Measurements from ENCODE around the gene TBC1D7.

DNA sequence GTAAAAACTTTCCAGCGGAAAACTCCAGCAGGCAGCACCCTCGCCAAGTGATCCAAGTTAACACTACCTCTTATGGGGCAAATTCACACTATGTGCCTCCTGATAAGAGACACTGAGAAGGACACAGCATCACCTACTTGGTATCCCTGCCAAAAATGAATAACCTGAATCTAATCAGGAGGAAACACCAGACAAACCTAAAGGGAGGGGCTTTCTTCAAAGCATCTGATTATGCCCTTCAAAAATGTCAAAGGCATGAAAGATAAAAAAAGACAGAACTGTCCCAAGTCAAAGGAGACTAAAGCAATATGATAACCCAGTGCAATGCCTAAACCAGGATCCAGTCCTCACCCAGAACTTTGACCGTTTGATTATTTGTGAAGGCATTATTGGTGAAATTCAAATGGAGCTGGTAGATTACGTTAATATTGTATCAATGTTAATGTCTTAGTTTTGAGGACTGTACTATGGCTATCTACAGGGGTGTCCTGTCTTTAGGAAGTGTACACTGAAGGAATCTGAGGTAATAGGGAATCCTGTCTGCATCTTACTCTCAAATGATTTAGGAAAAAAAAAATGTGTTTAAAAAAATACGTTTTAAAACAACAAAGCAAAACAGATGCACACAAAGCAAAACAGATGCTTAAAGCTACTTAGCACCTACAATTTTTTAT, 8.3 kb downstream of the TBC1D7 start:
- TF ChIP-seq EZH2phosphoT487 (IDR thresholded peaks at IDR 0.05; ENCODE audit: borderline replicate concordance, low read length) (no peak), EZH2 (IDR thresholded peaks at IDR 0.05; ENCODE audit: low read length, unreplicated experiment) (no peak)
- TF ChIP-seq, protein P1, sequence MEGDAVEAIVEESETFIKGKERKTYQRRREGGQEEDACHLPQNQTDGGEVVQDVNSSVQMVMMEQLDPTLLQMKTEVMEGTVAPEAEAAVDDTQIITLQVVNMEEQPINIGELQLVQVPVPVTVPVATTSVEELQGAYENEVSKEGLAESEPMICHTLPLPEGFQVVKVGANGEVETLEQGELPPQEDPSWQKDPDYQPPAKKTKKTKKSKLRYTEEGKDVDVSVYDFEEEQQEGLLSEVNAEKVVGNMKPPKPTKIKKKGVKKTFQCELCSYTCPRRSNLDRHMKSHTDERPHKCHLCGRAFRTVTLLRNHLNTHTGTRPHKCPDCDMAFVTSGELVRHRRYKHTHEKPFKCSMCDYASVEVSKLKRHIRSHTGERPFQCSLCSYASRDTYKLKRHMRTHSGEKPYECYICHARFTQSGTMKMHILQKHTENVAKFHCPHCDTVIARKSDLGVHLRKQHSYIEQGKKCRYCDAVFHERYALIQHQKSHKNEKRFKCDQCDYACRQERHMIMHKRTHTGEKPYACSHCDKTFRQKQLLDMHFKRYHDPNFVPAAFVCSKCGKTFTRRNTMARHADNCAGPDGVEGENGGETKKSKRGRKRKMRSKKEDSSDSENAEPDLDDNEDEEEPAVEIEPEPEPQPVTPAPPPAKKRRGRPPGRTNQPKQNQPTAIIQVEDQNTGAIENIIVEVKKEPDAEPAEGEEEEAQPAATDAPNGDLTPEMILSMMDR (conservative IDR thresholded peaks at IDR 0.05; ENCODE audit: low read depth, low read length) = no peak

Data from PC-3 (cell line).